Common myeloid progenitor, CD34-positive (primary cell): Measurements from ENCODE around the gene CTAGE1.

Experiments used
- CTCF ChIA-PET: fragments of 350-600 bp; sonication (Branson Sonifier 250); formaldehyde crosslinking; loops from one replicate; lab custom pipeline; 2021; ENCODE audit warnings: antibody characterized with exemption; lab: Charles Lee
- POLR2A ChIA-PET: fragments of 350-600 bp; sonication (Branson Sonifier 250); formaldehyde crosslinking; loops from one replicate; lab custom pipeline; 2021; ENCODE audit warnings: antibody characterized with exemption; lab: Charles Lee
- DNase-seq, 3 donors: peaks; one replicate each; pipeline versions ENCODE4 v3.0.0 to v3.0.0-alpha.2; 2013
- H3K27ac ChIP-seq, 2 experiments: 1 replicate in 1 of 2; 2 replicates in 1 of 2; pipeline ENCODE4 v1.7.0; 2013; ENCODE audit warnings: inconsistent platforms in 2 of 2, low read length in 2 of 2, mild to moderate bottlenecking in 2 of 2, low read depth in 1 of 2, moderate library complexity in 1 of 2; ENCODE audit not compliant: severe bottlenecking in 2 of 2, insufficient read depth in 1 of 2, poor library complexity in 1 of 2
- H3K27me3 ChIP-seq, 5 experiments: replicated peaks in 2 of 5; 1 replicate in 3 of 5; 2 replicates in 2 of 5; pipeline versions ENCODE4 v1.6.1 to v1.7.0; 2013; ENCODE audit warnings: low read length in 4 of 5, mild to moderate bottlenecking in 2 of 5, moderate library complexity in 2 of 5, inconsistent platforms in 1 of 5; ENCODE audit not compliant: insufficient read depth in 5 of 5, control insufficient read depth in 4 of 5
- H3K36me3 ChIP-seq, 4 experiments: 1 replicate in 2 of 4; 2 replicates in 2 of 4; pipeline versions ENCODE4 v1.6.1 to v1.7.0; 2013; ENCODE audit warnings: low read length in 3 of 4, control low read depth in 1 of 4, mild to moderate bottlenecking in 1 of 4; ENCODE audit not compliant: control insufficient read depth in 4 of 4, insufficient read depth in 4 of 4
- H3K4me1 ChIP-seq, 4 experiments: 1 replicate in 3 of 4; 2 replicates in 1 of 4; pipeline versions ENCODE4 v1.6.1 to v1.7.1; 2013; ENCODE audit warnings: low read length in 3 of 4, mild to moderate bottlenecking in 3 of 4, control low read depth in 1 of 4, inconsistent platforms in 1 of 4, moderate library complexity in 1 of 4; ENCODE audit not compliant: control insufficient read depth in 4 of 4, insufficient read depth in 4 of 4; ENCODE audit errors: control extremely low read depth in 1 of 4
- H3K4me3 ChIP-seq, 7 experiments: 1 replicate in 4 of 7; 2 replicates in 3 of 7; pipeline versions ENCODE4 v1.5.1 to v1.7.0; 2013; ENCODE audit warnings: mild to moderate bottlenecking in 7 of 7, low read length in 6 of 7, moderate library complexity in 6 of 7, inconsistent platforms in 2 of 7, low read depth in 2 of 7, control low read depth in 1 of 7; ENCODE audit not compliant: insufficient read depth in 4 of 7, control insufficient read depth in 1 of 7; ENCODE audit errors: extremely low read depth in 1 of 7
- H3K9me3 ChIP-seq, 5 experiments: 1 replicate in 4 of 5; 2 replicates in 1 of 5; pipeline versions ENCODE4 v1.6.1 to v1.7.1; 2013; ENCODE audit warnings: low read length in 4 of 5, mild to moderate bottlenecking in 2 of 5, inconsistent platforms in 1 of 5, low read depth in 1 of 5, moderate library complexity in 1 of 5; ENCODE audit not compliant: control insufficient read depth in 4 of 5, insufficient read depth in 2 of 5; ENCODE audit errors: control extremely low read depth in 1 of 5
- WGBS: methylation state at CpG from one replicate; pipeline ENCODE4 v1.1.5; 2013; ENCODE audit not compliant: insufficient coverage; 5-methylcytosine and 5-hydroxymethylcytosine counted together

Gene CTAGE1

DNA sequence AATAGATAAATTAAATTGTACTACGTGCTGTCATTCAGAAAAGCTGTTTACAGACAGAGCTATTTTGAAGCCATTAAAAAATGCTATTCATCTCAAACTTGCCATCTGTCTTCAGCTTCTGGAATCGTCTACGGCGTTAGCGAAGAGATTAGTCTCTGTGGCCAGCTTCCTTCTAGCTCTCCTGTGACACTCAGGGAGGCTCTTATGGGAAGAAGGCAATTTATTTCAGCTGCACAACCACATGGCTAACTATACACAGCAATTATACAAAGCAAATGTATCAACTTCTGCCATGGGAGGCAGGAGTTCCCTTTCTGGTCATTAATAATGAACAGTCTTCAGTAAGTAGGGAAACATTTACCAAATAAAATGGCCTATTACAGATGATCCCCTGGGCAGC lies 6.3 kb downstream of the CTAGE1 start:
- ChIA-PET POLR2A (no interaction called here), CTCF (no interaction called here)
- Histone ChIP-seq H3K9me3 (peaks cover 0 to 5% (median 0%) of the 10 kb centered on the region in 5 experiments), H3K4me1 (no peaks in the 10 kb centered on the region), H3K27me3 (no peaks in the 10 kb centered on the region), H3K4me3 (no peak overlapping the region), H3K27ac (no peak overlapping the region), H3K36me3 (no peaks in the 10 kb centered on the region)
- DNase-seq: no peak
- 100% methylated on average over 3 of the region's 5 CpGs for WGBS

- peaks cover 0 to 10% (median 3%) of the 10 kb centered on the region in 5 experiments for H3K9me3 ChIP-seq
- no peak overlapping the region for H3K27ac ChIP-seq
- H3K27me3 ChIP-seq: no peaks in the 10 kb centered on the region
- no peak overlapping the region for H3K4me3 ChIP-seq
- ChIA-PET CTCF (no interaction called here), POLR2A (no interaction called here)
- WGBS: no CpG with 5 or more reads among the region's 3 CpGs
- no peak for DNase-seq
- no peaks in the 10 kb centered on the region for H3K4me1 ChIP-seq
- no peaks in the 10 kb centered on the region for H3K36me3 ChIP-seq
Measured at GRCh38 chr18:22410126-22410525, 7.6 kb downstream of the CTAGE1 start.

GRCh38 chr18:22409445-22409844 lies 8.3 kb downstream of the CTAGE1 start:
- Histone ChIP-seq H3K4me1 (no peaks in the 10 kb centered on the region), H3K36me3 (no peaks in the 10 kb centered on the region), H3K4me3 (no peak overlapping the region), H3K27me3 (no peaks in the 10 kb centered on the region), H3K9me3 (peaks cover 0 to 12% (median 5%) of the 10 kb centered on the region in 5 experiments), H3K27ac (no peak overlapping the region)
- ChIA-PET POLR2A (no interaction called here), CTCF (interaction anchor here (1.0 kb wide), 1 partner anchor 9 kb away, joined by 4 read pairs; the partner anchor contains the start of gene CTAGE1)
- peak in 2 of 3 donors; percentile 10 to 13 for DNase-seq
- no CpG with 5 or more reads among the region's 1 CpG for WGBS

GRCh38 chr18:22408059-22408458 lies 9.7 kb downstream of the CTAGE1 start:
- Histone ChIP-seq H3K27ac (no peak overlapping the region), H3K4me1 (no peaks in the 10 kb centered on the region), H3K4me3 (no peak overlapping the region), H3K9me3 (peaks cover 0 to 14% (median 5%) of the 10 kb centered on the region in 5 experiments), H3K36me3 (no peaks in the 10 kb centered on the region), H3K27me3 (no peaks in the 10 kb centered on the region)
- no peak for DNase-seq
- ChIA-PET CTCF (no interaction called here), POLR2A (no interaction called here)
- whole genome bisulfite sequencing: 100% methylated on average over 1 of the region's 3 CpGs

GRCh38 chr18:22405142-22405541 lies 12.6 kb downstream of the CTAGE1 start:
- POLR2A ChIA-PET: no interaction called here
- Histone ChIP-seq H3K27me3 (no peaks in the 10 kb centered on the region), H3K4me1 (no peaks in the 10 kb centered on the region), H3K4me3 (no peak overlapping the region), H3K36me3 (no peaks in the 10 kb centered on the region), H3K27ac (no peak overlapping the region), H3K9me3 (peaks cover 0 to 14% (median 5%) of the 10 kb centered on the region in 5 experiments)
- no peak for DNase-seq
- CTCF ChIA-PET: no interaction called here

DNA sequence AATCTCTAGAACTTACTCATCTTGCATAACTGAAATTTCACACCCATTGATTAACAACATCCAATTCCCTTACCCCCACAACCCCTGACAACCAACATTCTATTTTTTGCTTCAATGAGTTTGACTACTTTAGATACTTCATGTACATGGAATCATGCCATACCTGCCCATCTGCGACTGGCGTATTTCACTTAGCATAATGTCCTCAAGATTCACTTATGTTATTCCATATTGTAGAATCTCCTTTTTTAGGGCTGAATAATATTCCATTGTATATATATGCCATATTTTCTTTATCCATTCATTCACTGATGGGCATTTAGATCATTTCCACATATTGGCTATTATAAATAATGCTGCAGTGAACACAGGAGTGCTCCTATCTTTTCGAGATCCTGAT lies 13.8 kb downstream of the CTAGE1 start:
- ChIA-PET POLR2A (no interaction called here), CTCF (no interaction called here)
- Histone ChIP-seq H3K27ac (no peak overlapping the region), H3K4me3 (no peak overlapping the region), H3K4me1 (no peaks in the 10 kb centered on the region), H3K9me3 (peaks cover 0 to 14% (median 5%) of the 10 kb centered on the region in 5 experiments), H3K36me3 (no peaks in the 10 kb centered on the region), H3K27me3 (no peaks in the 10 kb centered on the region)
- 70% methylated on average over 2 of the region's 3 CpGs for WGBS
- no peak for DNase-seq

GRCh38 chr18:22399949-22400348 lies 17.8 kb downstream of the CTAGE1 start:
- POLR2A ChIA-PET: no interaction called here
- no peaks in the 10 kb centered on the region for H3K4me1 ChIP-seq
- no peak for DNase-seq
- no peak overlapping the region for H3K27ac ChIP-seq
- WGBS: 93% methylated on average over 3 of the region's 3 CpGs
- H3K4me3 ChIP-seq: no peak overlapping the region
- no peaks in the 10 kb centered on the region for H3K36me3 ChIP-seq
- no peaks in the 10 kb centered on the region for H3K27me3 ChIP-seq
- peaks cover 0 to 2% (median under 1%) of the 10 kb centered on the region in 5 experiments for H3K9me3 ChIP-seq
- CTCF ChIA-PET: no interaction called here
